Keratinocyte (primary cell): ENCODE data around the gene IGF2BP2. TPM values are rescaled to one million over a fixed set of nuclear protein-coding genes. Genes with fewer than 3 reads are reported as not detected.

ENCODE experiments used
- DNase-seq: peaks from one replicate; pipeline ENCODE4 v3.0.0-alpha.2; 2011; ENCODE audit warnings: low read depth, missing footprints, low spot score
- FAIRE-seq: peaks from 2 replicates; lab custom pipeline; 2011; peaks lifted over from hg19 to GRCh38; lab: Jason Lieb, UNC
- H2AFZ ChIP-seq: 2 replicates; pipeline ENCODE4 v1.6.0; 2012; ENCODE audit warnings: low read length, control low read depth, inconsistent platforms; ENCODE audit not compliant: control insufficient read depth
- H3K27ac ChIP-seq: 2 replicates; pipeline ENCODE4 v1.5.1; 2011; ENCODE audit warnings: low read length; ENCODE audit not compliant: control insufficient read depth, insufficient read depth
- H3K27me3 ChIP-seq: 3 replicates; pipeline ENCODE4 v1.6.0; 2011; ENCODE audit warnings: low read length; ENCODE audit not compliant: control insufficient read depth, insufficient read depth; ENCODE audit errors: extremely low read depth
- H3K36me3 ChIP-seq, 2 experiments: 2 replicates in 1 of 2; 3 replicates in 1 of 2; pipeline ENCODE4 v1.5.1; 2011; ENCODE audit warnings: low read length in 2 of 2, mild to moderate bottlenecking in 1 of 2; ENCODE audit not compliant: control insufficient read depth in 2 of 2, insufficient read depth in 2 of 2; ENCODE audit errors: extremely low read depth in 1 of 2
- H3K4me1 ChIP-seq: 3 replicates; pipeline ENCODE4 v1.5.1; 2011; ENCODE audit warnings: low read length; ENCODE audit not compliant: control insufficient read depth, insufficient read depth; ENCODE audit errors: extremely low read depth
- H3K4me2 ChIP-seq: 3 replicates; pipeline ENCODE4 v1.6.0; 2011; ENCODE audit warnings: low read depth, low read length; ENCODE audit not compliant: control insufficient read depth, insufficient read depth; ENCODE audit errors: extremely low read depth
- H3K4me3 ChIP-seq, 3 experiments: fragments of 200-600 bp in 1 of 3; sonication (generic) in 1 of 3; 2 replicates in 2 of 3; 3 replicates in 1 of 3; pipeline ENCODE4 v1.5.1; 2011 to 2016; ENCODE audit warnings: low read length in 3 of 3, mild to moderate bottlenecking in 3 of 3, control low read depth in 2 of 3, inconsistent platforms in 1 of 3, low read depth in 1 of 3, mixed read lengths in 1 of 3, mixed run types in 1 of 3, moderate library complexity in 1 of 3; ENCODE audit not compliant: control insufficient read depth in 2 of 3, insufficient read depth in 2 of 3; ENCODE audit errors: extremely low read depth in 1 of 3
- H3K79me2 ChIP-seq: 2 replicates; pipeline ENCODE4 v1.6.0; 2012; ENCODE audit warnings: low read length; ENCODE audit not compliant: control insufficient read depth, insufficient read depth
- H3K9ac ChIP-seq: 3 replicates; pipeline ENCODE4 v1.6.0; 2011; ENCODE audit warnings: low read length; ENCODE audit not compliant: control insufficient read depth, insufficient read depth; ENCODE audit errors: extremely low read depth
- H3K9me1 ChIP-seq: 3 replicates; pipeline ENCODE4 v1.6.0; 2011; ENCODE audit warnings: low read length; ENCODE audit not compliant: control insufficient read depth, insufficient read depth; ENCODE audit errors: extremely low read depth
- H3K9me3 ChIP-seq: 2 replicates; pipeline ENCODE4 v1.5.1; 2012; ENCODE audit warnings: low read depth, low read length; ENCODE audit not compliant: control insufficient read depth
- H4K20me1 ChIP-seq: 3 replicates; pipeline ENCODE4 v1.6.0; 2011; ENCODE audit warnings: low read length; ENCODE audit not compliant: control insufficient read depth, insufficient read depth; ENCODE audit errors: extremely low read depth
- CTCF ChIP-seq, 3 experiments: IDR thresholded peaks in 1 of 3; conservative IDR thresholded peaks in 1 of 3; optimal IDR thresholded peaks in 1 of 3; 2 replicates in 2 of 3; 3 replicates in 1 of 3; pipeline versions ENCODE3 to v1.5.1; 2011; ENCODE audit warnings: low read length in 3 of 3, mild to moderate bottlenecking in 3 of 3, moderate library complexity in 2 of 3, control low read depth in 1 of 3, inconsistent platforms in 1 of 3; ENCODE audit not compliant: insufficient read depth in 2 of 3; ENCODE audit errors: extremely low read depth in 1 of 3
- EZH2 ChIP-seq: IDR thresholded peaks from one replicate; pipeline ENCODE4 v1.6.1; 2012; ENCODE audit warnings: inconsistent platforms, mild to moderate bottlenecking, low read length, moderate library complexity
- dilution Hi-C: fragments of 300-500 bp; cut with MboI; formaldehyde crosslinking; loops from one replicate; pipeline ENCODE4 v1.7.0; 2020; ENCODE audit warnings: low sequenced_read_pairs; ENCODE audit not compliant: extremely low pct_ligation_motif_present
- polyA plus RNA-seq, 5 experiments: library from polyadenylated mRNA; depleted of rRNA in 3 of 5; stranded (reverse) in 3 of 5; stranded (forward) in 1 of 5; unstranded in 1 of 5; fragments of >200 nt; gene quantifications; 1 replicate in 1 of 5; 2 replicates in 3 of 5; 3 replicates in 1 of 5; pipeline versions ENCODE4 v1.2.1 to v1.2.3, GENCODE V29; 2011 to 2012; ENCODE audit warnings: missing spikeins in 2 of 5, low read depth in 1 of 5, low replicate concordance in 1 of 5

Gene IGF2BP2
- polyA plus RNA-seq, 1 donor (not counting 4 experiments of a cell fraction or from before 2014, with no cell fraction given), result 21.2 TPM

DNA sequence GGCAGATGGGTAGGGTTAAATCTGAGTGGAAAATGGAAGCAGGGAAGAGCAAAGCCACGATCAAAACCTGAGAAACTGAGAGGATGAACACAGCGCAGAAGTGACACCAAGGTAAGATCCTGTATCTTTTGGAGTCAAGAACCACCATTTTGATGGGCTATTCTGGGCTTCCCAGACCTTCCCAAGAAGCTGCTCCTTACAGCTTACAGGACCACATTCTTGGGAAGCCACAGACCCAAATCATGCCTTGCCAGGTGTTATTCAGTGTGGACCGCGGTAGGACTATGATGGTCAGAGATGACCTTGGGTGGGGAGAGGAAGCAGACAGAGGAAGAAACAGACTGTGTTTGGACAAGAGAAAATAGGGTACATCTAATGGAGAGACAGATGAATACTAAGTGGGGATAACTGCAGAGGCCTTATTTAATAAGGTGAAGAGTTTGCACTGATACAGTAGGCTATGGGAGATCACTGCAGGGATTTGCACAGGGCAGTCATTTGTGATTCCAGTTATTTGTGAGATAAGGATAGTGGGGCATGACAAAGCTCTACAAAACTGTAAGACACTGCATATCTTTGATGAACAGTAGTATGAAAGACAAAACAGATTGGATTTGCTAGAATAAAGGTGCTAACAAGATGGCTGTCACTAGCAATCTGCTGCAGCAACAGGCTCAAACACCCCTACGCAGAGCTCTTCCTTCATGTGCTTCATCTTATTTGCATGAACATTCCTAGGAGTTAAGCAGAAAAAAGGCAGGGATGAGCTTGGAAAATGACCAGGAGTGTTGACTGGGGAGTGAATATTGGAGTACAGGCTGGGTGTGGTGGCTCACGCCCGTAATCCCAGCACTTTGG, 105.9 kb downstream of the IGF2BP2 start:
- H3K9me1 ChIP-seq, result no peaks in the 10 kb centered on the region
- H3K9ac ChIP-seq, result no peak overlapping the region
- H3K9me3 ChIP-seq, result no peaks in the 10 kb centered on the region
- FAIRE-seq, result peak; percentile 23
- no peak for TF ChIP-seq CTCF (optimal IDR thresholded peaks at IDR 0.05 in 1 of 3, IDR thresholded peaks at IDR 0.05 in 1 of 3, conservative IDR thresholded peaks at IDR 0.05 in 1 of 3; ENCODE audit: extremely low read depth in 1 of 3, insufficient read depth in 2 of 3, low read length in 3 of 3)
- TF ChIP-seq EZH2, result no peak
- no peak overlapping the region for H2AFZ ChIP-seq
- no peak overlapping the region for H3K4me2 ChIP-seq
- H3K4me1 ChIP-seq, result peaks cover 60% of the 10 kb centered on the region
- no peaks in the 10 kb centered on the region for H4K20me1 ChIP-seq
- H3K36me3 ChIP-seq, result peaks cover 8 to 15% of the 10 kb centered on the region in 2 experiments
- H3K4me3 ChIP-seq, result no peak overlapping the region
- no peak for DNase-seq
- H3K27me3 ChIP-seq, result no peaks in the 10 kb centered on the region
- peak overlapping the region; percentile 94 for H3K27ac ChIP-seq
- peaks cover 64% of the 10 kb centered on the region for H3K79me2 ChIP-seq
- dilution Hi-C loops, result no loop called here

- H3K4me2 ChIP-seq, result peak overlapping the region; percentile 67
- H3K36me3 ChIP-seq, result peaks cover 8 to 9% of the 10 kb centered on the region in 2 experiments
- peaks cover 63% of the 10 kb centered on the region for H3K79me2 ChIP-seq
- FAIRE-seq (peak; percentile 89), DNase-seq (no peak)
- H2AFZ ChIP-seq, result no peak overlapping the region
- peaks cover 65% of the 10 kb centered on the region for H3K4me1 ChIP-seq
- no peaks in the 10 kb centered on the region for H3K9me3 ChIP-seq
- H4K20me1 ChIP-seq, result no peaks in the 10 kb centered on the region
- peak overlapping the region; percentile 94 for H3K27ac ChIP-seq
- no peaks in the 10 kb centered on the region for H3K9me1 ChIP-seq
- peak overlapping the region; percentile 70 for H3K9ac ChIP-seq
- peak overlapping the region in 1 of 3 experiments; percentile 11 for H3K4me3 ChIP-seq
- dilution Hi-C loops, result no loop called here
- H3K27me3 ChIP-seq, result no peaks in the 10 kb centered on the region
- TF ChIP-seq CTCF (optimal IDR thresholded peaks at IDR 0.05 in 1 of 3, IDR thresholded peaks at IDR 0.05 in 1 of 3, conservative IDR thresholded peaks at IDR 0.05 in 1 of 3; ENCODE audit: extremely low read depth in 1 of 3, insufficient read depth in 2 of 3, low read length in 3 of 3) (peak in 2 of 3 experiments; percentile 29 to 49), EZH2 (no peak)
Measured at GRCh38 chr3:185717627-185718402, 107.0 kb downstream of the IGF2BP2 start.
